Amygdala (tissue), 56 donors: ENCODE results near the gene ACY1.

Experiments
- DNase-seq, 56 donors: peaks; one replicate each; lab custom pipeline; 2025; lab: John Stamatoyannopoulos, UW

ACY1 gene

GRCh38 chr3:52037291-52037690 is 54.0 kb downstream of the ACY1 start:
- DNase-seq, result no peak

GRCh38 chr3:52038227-52038626 is 54.9 kb downstream of the ACY1 start:
- peak in 5 of 56 donors; percentile 15 to 45 (median 33) for DNase-seq
